GM21786 (cell line): ENCODE measurements around the gene DNAJC4.

Source experiments
- ATAC-seq: cut with Tn5 transposase; IDR thresholded peaks from one replicate; pipeline ENCODE4 v1.9.1; 2021; ENCODE audit not compliant: unreplicated experiment

The DNAJC4 gene

GRCh38 chr11:64208086-64208795, 22.1 kb upstream of the DNAJC4 start:
- no peak for ATAC-seq

GRCh38 chr11:64208796-64209562, 21.4 kb upstream of the DNAJC4 start:
- no peak for ATAC-seq

- no peak for ATAC-seq
Measured at GRCh38 chr11:64209563-64209843, 20.8 kb upstream of the DNAJC4 start.

GRCh38 chr11:64210301-64211020, 19.9 kb upstream of the DNAJC4 start:
- ATAC-seq, result no peak

- ATAC-seq, result no peak
Measured at GRCh38 chr11:64211181-64211872, 19.0 kb upstream of the DNAJC4 start.

- no peak for ATAC-seq
Measured at GRCh38 chr11:64216879-64217278, 13.5 kb upstream of the DNAJC4 start.

GRCh38 chr11:64218628-64219353, 11.6 kb upstream of the DNAJC4 start:
- ATAC-seq, result no peak

- ATAC-seq, result no peak
Measured at GRCh38 chr11:64219354-64219684, 11.0 kb upstream of the DNAJC4 start.

GRCh38 chr11:64219755-64220154, 10.6 kb upstream of the DNAJC4 start:
- no peak for ATAC-seq

- ATAC-seq, result no peak
Measured at GRCh38 chr11:64220271-64220670, 10.1 kb upstream of the DNAJC4 start.

- ATAC-seq, result no peak
Measured at GRCh38 chr11:64220798-64221197, 9.6 kb upstream of the DNAJC4 start.

- ATAC-seq, result no peak
Measured at GRCh38 chr11:64222651-64223000, 7.7 kb upstream of the DNAJC4 start.

GRCh38 chr11:64223001-64223651, 7.2 kb upstream of the DNAJC4 start:
- no peak for ATAC-seq

GRCh38 chr11:64224151-64224890, 6.0 kb upstream of the DNAJC4 start:
- ATAC-seq, result no peak

- no peak for ATAC-seq
Measured at GRCh38 chr11:64224891-64225607, 5.3 kb upstream of the DNAJC4 start.

GRCh38 chr11:64225608-64226506, 4.5 kb upstream of the DNAJC4 start, which contains the start of the genes NUDT22 and TRPT1:
Gene NUDT22 (plus strand): TSS chr11:64226274. CDS start chr11:64226653, 379 bp downstream.
Gene TRPT1 (minus strand): TSS chr11:64226186. CDS start chr11:64225860, 326 bp downstream.
- ATAC-seq, result peak; percentile 41

GRCh38 chr11:64226507-64227051, 3.8 kb upstream of the DNAJC4 start:
- ATAC-seq, result peak; percentile 33
